ENCODE results near the gene BEX4.
"Not testable (repeated sequence)": the region's sequence is repeated elsewhere in the genome, so short reads cannot be mapped to it uniquely, and the experiment has no call there.

BEX4 gene

GRCh38 chrX:103214870-103215424 lies at the start of gene BEX4:
Gene BEX4 (plus strand): TSS chrX:103215108. CDS start chrX:103216154, 1,046 bp downstream.
- FAIRE-seq, result no peak

GRCh38 chrX:103170216-103170615 lies 44.7 kb upstream of the BEX4 start:
- no peak for FAIRE-seq

- FAIRE-seq, result no peak
These were observed 43.6 kb upstream of the BEX4 start for GRCh38 chrX:103171353-103171752.

- FAIRE-seq, result not testable (repeated sequence)
These were observed 39.7 kb upstream of the BEX4 start for GRCh38 chrX:103175256-103175655.

- FAIRE-seq, result peak; percentile 80
These were observed 38.8 kb upstream of the BEX4 start for GRCh38 chrX:103175944-103176753.

GRCh38 chrX:103177556-103177955 lies 37.4 kb upstream of the BEX4 start:
- FAIRE-seq, result no peak

- no peak for FAIRE-seq
These were observed 31.0 kb upstream of the BEX4 start for GRCh38 chrX:103183912-103184311.

GRCh38 chrX:103187953-103188475 lies 26.9 kb upstream of the BEX4 start:
- no peak for FAIRE-seq

- no peak for FAIRE-seq
These were observed 17.1 kb upstream of the BEX4 start for GRCh38 chrX:103197721-103198306.

- FAIRE-seq, result not testable (repeated sequence)
These were observed 16.2 kb upstream of the BEX4 start for GRCh38 chrX:103198668-103199067.

- FAIRE-seq, result no peak
These were observed 13.9 kb upstream of the BEX4 start for GRCh38 chrX:103201041-103201440.

GRCh38 chrX:103210056-103210455 lies 4.9 kb upstream of the BEX4 start:
- no peak for FAIRE-seq

GRCh38 chrX:103211012-103211715 lies 3.7 kb upstream of the BEX4 start:
- no peak for FAIRE-seq

- FAIRE-seq, result no peak
These were observed 2.0 kb upstream of the BEX4 start for GRCh38 chrX:103212749-103213457.

GRCh38 chrX:103215425-103215991 lies 600 bp downstream of the BEX4 start:
- FAIRE-seq, result no peak

GRCh38 chrX:103220511-103221323 lies 5.8 kb downstream of the BEX4 start:
- FAIRE-seq, result no peak

- not testable (repeated sequence) for FAIRE-seq
These were observed 11.0 kb downstream of the BEX4 start for GRCh38 chrX:103225918-103226317.

GRCh38 chrX:103233263-103233662 lies 18.4 kb downstream of the BEX4 start:
- no peak for FAIRE-seq

GRCh38 chrX:103234869-103235268 lies 20.0 kb downstream of the BEX4 start:
- FAIRE-seq, result peak; percentile 91

- not testable (repeated sequence) for FAIRE-seq
These were observed 20.7 kb downstream of the BEX4 start for GRCh38 chrX:103235608-103236007.

- no peak for FAIRE-seq
These were observed 21.4 kb downstream of the BEX4 start for GRCh38 chrX:103236296-103236695.
